IMR-90 (cell line): ENCODE results near the gene APPL2. TPM values are rescaled to one million over a fixed set of nuclear protein-coding genes. Genes with fewer than 3 reads are reported as not detected.

ENCODE experiments used
- ATAC-seq: fragments of 200-7000 bp; cut with Tn5 transposase; 2 replicates; pipeline ENCODE4 v1.9.1; 2020; ENCODE audit warnings: low read depth, mild to moderate bottlenecking, moderate library complexity
- BruUV-seq: library from RNA; stranded (reverse); fragments of 400-500 nt; replicated peaks from 2 replicates; lab custom pipeline; 2021; lab: Mats Ljungman, UMichigan
- CTCF ChIA-PET: fragments of 300-600 bp; formaldehyde crosslinking; extraction: SDS; loops from one replicate; lab custom pipeline; 2021; ENCODE audit warnings: antibody characterized with exemption; lab: Yijun Ruan, JAX
- POLR2A ChIA-PET: fragments of 300-600 bp; sonication (Branson Sonifier 250); formaldehyde crosslinking; loops from one replicate; lab custom pipeline; 2022; ENCODE audit warnings: antibody characterized with exemption; ENCODE audit not compliant: unreplicated experiment; lab: Charles Lee
- DNase-seq: peaks from one replicate; pipeline ENCODE4 v3.0.0; 2013
- H2AFZ ChIP-seq: replicated peaks from 2 replicates; pipeline ENCODE3; 2013; ENCODE audit warnings: low read length, mild to moderate bottlenecking; ENCODE audit not compliant: poor library complexity
- H2AK5ac ChIP-seq: 2 replicates; pipeline ENCODE4 v1.6.1; 2013; ENCODE audit warnings: low read depth, low read length, inconsistent platforms
- H2AK9ac ChIP-seq: replicated peaks from 2 replicates; pipeline ENCODE3; 2013; ENCODE audit warnings: mild to moderate bottlenecking, low read depth, low read length, moderate library complexity; ENCODE audit not compliant: poor library complexity
- H2BK120ac ChIP-seq: 2 replicates; pipeline ENCODE4 v1.6.1; 2013; ENCODE audit warnings: low read depth, low read length, inconsistent platforms
- H2BK15ac ChIP-seq: 3 replicates; pipeline ENCODE4 v1.6.1; 2013; ENCODE audit warnings: low read depth, low read length, inconsistent platforms
- H2BK20ac ChIP-seq: 2 replicates; pipeline ENCODE4 v1.6.1; 2013; ENCODE audit warnings: low read depth, mild to moderate bottlenecking, inconsistent platforms, low read length, moderate library complexity
- H2BK5ac ChIP-seq: 2 replicates; pipeline ENCODE4 v1.6.1; 2013; ENCODE audit warnings: mild to moderate bottlenecking, low read depth, low read length, inconsistent platforms; ENCODE audit not compliant: poor library complexity, severe bottlenecking
- H3K14ac ChIP-seq: replicated peaks from 2 replicates; pipeline ENCODE4 v1.6.1; 2013; ENCODE audit warnings: low read depth, low read length, inconsistent platforms
- H3K18ac ChIP-seq: 2 replicates; pipeline ENCODE4 v1.6.1; 2013; ENCODE audit warnings: low read depth, low read length, control low read depth
- H3K23ac ChIP-seq: 2 replicates; pipeline ENCODE4 v1.6.1; 2013; ENCODE audit warnings: low read depth, low read length, inconsistent platforms
- H3K27ac ChIP-seq: 2 replicates; pipeline ENCODE4 v1.5.1; 2013; ENCODE audit warnings: mild to moderate bottlenecking, control low read depth, low read length; ENCODE audit not compliant: insufficient read depth
- H3K27me3 ChIP-seq: 2 replicates; pipeline ENCODE4 v1.6.1; 2013; ENCODE audit warnings: low read length; ENCODE audit not compliant: control insufficient read depth, insufficient read depth
- H3K36me3 ChIP-seq: 2 replicates; pipeline ENCODE4 v1.6.1; 2013; ENCODE audit warnings: low read length, mixed read lengths; ENCODE audit not compliant: control insufficient read depth, insufficient read depth
- H3K4ac ChIP-seq: 2 replicates; pipeline ENCODE4 v1.6.1; 2013; ENCODE audit warnings: low read depth, low read length, inconsistent platforms
- H3K4me1 ChIP-seq: 2 replicates; pipeline ENCODE4 v1.6.1; 2013; ENCODE audit warnings: low read length, mixed read lengths; ENCODE audit not compliant: control insufficient read depth, insufficient read depth
- H3K4me2 ChIP-seq: 2 replicates; pipeline ENCODE4 v1.6.1; 2013; ENCODE audit warnings: low read depth, mild to moderate bottlenecking, control low read depth, low read length, moderate library complexity
- H3K4me3 ChIP-seq: 2 replicates; pipeline ENCODE4 v1.5.1; 2013; ENCODE audit warnings: low read depth, mild to moderate bottlenecking, control low read depth, low read length, moderate library complexity; ENCODE audit not compliant: insufficient read depth
- H3K56ac ChIP-seq: 2 replicates; pipeline ENCODE4 v1.6.1; 2013; ENCODE audit warnings: low read length, inconsistent platforms; ENCODE audit not compliant: insufficient read depth; ENCODE audit errors: extremely low read depth
- H3K79me1 ChIP-seq, 2 experiments: 2 replicates each; pipeline ENCODE4 v1.6.1; 2013; ENCODE audit warnings: low read length in 2 of 2, inconsistent platforms in 1 of 2, low read depth in 1 of 2
- H3K9ac ChIP-seq: 2 replicates; pipeline ENCODE4 v1.6.1; 2013; ENCODE audit warnings: low read depth, low read length, control low read depth
- H3K9me1 ChIP-seq: 2 replicates; pipeline ENCODE4 v1.6.1; 2013; ENCODE audit warnings: low read length, inconsistent platforms; ENCODE audit not compliant: insufficient read depth
- H3K9me3 ChIP-seq: 2 replicates; pipeline ENCODE4 v1.6.1; 2013; ENCODE audit warnings: low read length; ENCODE audit not compliant: control insufficient read depth, insufficient read depth
- H4K20me1 ChIP-seq: 2 replicates; pipeline ENCODE4 v1.6.1; 2013; ENCODE audit warnings: low read length, inconsistent platforms; ENCODE audit not compliant: insufficient read depth
- H4K5ac ChIP-seq: 2 replicates; pipeline ENCODE4 v1.6.1; 2013; ENCODE audit warnings: mild to moderate bottlenecking, low read depth, low read length, control low read depth
- H4K8ac ChIP-seq, 2 experiments: 2 replicates each; pipeline ENCODE4 v1.6.1; 2013; ENCODE audit warnings: low read depth in 2 of 2, low read length in 2 of 2, control low read depth in 1 of 2, inconsistent platforms in 1 of 2
- H4K91ac ChIP-seq: 2 replicates; pipeline ENCODE4 v1.6.1; 2013; ENCODE audit warnings: low read depth, low read length, inconsistent platforms; ENCODE audit not compliant: insufficient read depth
- BHLHE40 ChIP-seq: fragments of 150-350 bp; IDR thresholded peaks from 2 replicates; pipeline ENCODE4 v1.6.1; 2016; ENCODE audit warnings: mild to moderate bottlenecking, low read depth, low read length
- CEBPB ChIP-seq: IDR thresholded peaks from 2 replicates; pipeline ENCODE4 v1.6.1; 2012; ENCODE audit warnings: low read depth, low read length, improper control_type of control experiment
- CHD1 ChIP-seq: IDR thresholded peaks from 2 replicates; pipeline ENCODE4 v1.6.1; 2012; ENCODE audit warnings: low read depth, low read length, improper control_type of control experiment
- FOS ChIP-seq: fragments of 150-350 bp; IDR thresholded peaks from 2 replicates; pipeline ENCODE4 v1.6.1; 2016; ENCODE audit warnings: low read depth, low read length
- MAZ ChIP-seq: IDR thresholded peaks from 2 replicates; pipeline ENCODE4 v1.6.1; 2012; ENCODE audit warnings: low read depth, mild to moderate bottlenecking, low read length, improper control_type of control experiment, moderate library complexity, borderline replicate concordance
- MXI1 ChIP-seq: IDR thresholded peaks from 2 replicates; pipeline ENCODE4 v1.6.1; 2012; ENCODE audit warnings: low read depth, mild to moderate bottlenecking, low read length, moderate library complexity, borderline replicate concordance
- NFE2L2 ChIP-seq: fragments of 150-350 bp; IDR thresholded peaks from 2 replicates; pipeline ENCODE4 v1.6.1; 2016; ENCODE audit warnings: low read depth, mild to moderate bottlenecking, low read length
- POLR2A ChIP-seq: IDR thresholded peaks from 2 replicates; pipeline ENCODE4 v1.6.1; 2012; ENCODE audit warnings: mild to moderate bottlenecking, low read depth, low read length
- RAD21 ChIP-seq: IDR thresholded peaks from 2 replicates; pipeline ENCODE4 v1.6.1; 2012; ENCODE audit warnings: low read length, improper control_type of control experiment
- RCOR1 ChIP-seq: IDR thresholded peaks from 2 replicates; pipeline ENCODE4 v1.6.1; 2012; ENCODE audit warnings: mild to moderate bottlenecking, low read length, improper control_type of control experiment; ENCODE audit not compliant: insufficient replicate concordance
- RFX5 ChIP-seq: IDR thresholded peaks from 2 replicates; pipeline ENCODE4 v1.8.0; 2012; ENCODE audit warnings: low read depth, mild to moderate bottlenecking, low read length, moderate library complexity
- WGBS, 2 experiments: methylation state at CpG; one replicate each; pipeline versions ENCODE4 v1.1.5 to v1.1.7; 2013; ENCODE audit warnings: missing lambda C conversion rate in 2 of 2; ENCODE audit not compliant: insufficient read length in 1 of 2; ENCODE audit errors: extremely low coverage in 2 of 2; 5-methylcytosine and 5-hydroxymethylcytosine counted together
- dilution Hi-C: fragments of 300-500 bp; cut with HindIII; formaldehyde crosslinking; loops from one replicate; pipeline ENCODE4 v1.14.3; 2018; ENCODE audit warnings: low sequenced_read_pairs; ENCODE audit not compliant: unreplicated experiment
- in situ Hi-C: fragments of 300-500 bp; cut with MboI; formaldehyde crosslinking; loops from 3 replicates; pipeline ENCODE4 v1.14.3; 2019; ENCODE audit warnings: low sequenced_read_pairs, inconsistent platforms, mixed read lengths
- intact Hi-C: fragments of 100-400 bp; cut with micrococcal nuclease; formaldehyde crosslinking; loops from 2 replicates; pipeline ENCODE4 v1.10.0; 2022
- polyA plus RNA-seq, 3 experiments: library from polyadenylated mRNA; depleted of rRNA; stranded (reverse); fragments of >200 nt; gene quantifications; 2 replicates each; pipeline ENCODE4 v1.2.3, GENCODE V29; 2012; ENCODE audit warnings: low replicate concordance in 1 of 3
- total RNA-seq: library from RNA; depleted of rRNA; stranded (reverse); fragments of >200 nt; gene quantifications from 2 replicates; pipeline ENCODE4 v1.2.3, GENCODE V29; 2012
- TF ChIP-seq, protein P1 (sequence below): conservative IDR thresholded peaks from 2 replicates; pipeline ENCODE4 v1.5.1; 2012; ENCODE audit warnings: mild to moderate bottlenecking, low read depth, low read length, improper control_type of control experiment
- TF ChIP-seq, protein P2 (sequence below): fragments of 150-350 bp; IDR thresholded peaks from 2 replicates; pipeline ENCODE4 v1.6.1; 2016; ENCODE audit warnings: low read depth, mild to moderate bottlenecking, low read length, moderate library complexity, borderline replicate concordance

APPL2 gene
- total and polyA plus RNA-seq, 2 of the 4 experiments (the other 2 are of a cell fraction): 42.3 to 65.8 TPM

- ChIA-PET CTCF (no interaction called here), POLR2A (no interaction called here)
- no peak overlapping the region for H3K18ac ChIP-seq
- no peak for ATAC-seq
- peaks cover 10 to 16% of the 10 kb centered on the region in 2 experiments; a peak in 3 of 4 replicates for H3K79me1 ChIP-seq
- no peak for DNase-seq
- H3K9ac ChIP-seq: no peak overlapping the region
- H4K8ac ChIP-seq: no peak overlapping the region
- no peak overlapping the region for H3K14ac ChIP-seq
- no peak overlapping the region for H3K4me2 ChIP-seq
- no peak overlapping the region for H2AK9ac ChIP-seq
- no TSS peak for BruUV-seq
- no peak overlapping the region for H3K23ac ChIP-seq
- no peak overlapping the region for H2AFZ ChIP-seq
- intact Hi-C loops (no loop called here), dilution Hi-C loops (no loop called here), in situ Hi-C loops (no loop called here)
- H2BK15ac ChIP-seq: no peak overlapping the region
- H3K36me3 ChIP-seq: peaks cover 21% of the 10 kb centered on the region
- no peak overlapping the region for H3K56ac ChIP-seq
- no peak overlapping the region for H2AK5ac ChIP-seq
- no peak overlapping the region for H3K4me3 ChIP-seq
- no peaks in the 10 kb centered on the region for H3K9me3 ChIP-seq
- H3K27me3 ChIP-seq: no peaks in the 10 kb centered on the region
- H2BK120ac ChIP-seq: no peak overlapping the region
- peaks cover 7% of the 10 kb centered on the region for H3K9me1 ChIP-seq
- peaks cover 3% of the 10 kb centered on the region for H3K4me1 ChIP-seq
- no peak overlapping the region for H2BK5ac ChIP-seq
- no CpG with 5 or more reads among the region's 2 CpGs for WGBS, 2 experiments
- no peak overlapping the region for H4K5ac ChIP-seq
- TF ChIP-seq RCOR1 (no peak), CEBPB (no peak), POLR2A (no peak), RFX5 (no peak), FOS (no peak), CHD1 (no peak), BHLHE40 (no peak), NFE2L2 (no peak), RAD21 (no peak), MAZ (no peak), MXI1 (no peak)
- TF ChIP-seq, protein P1, sequence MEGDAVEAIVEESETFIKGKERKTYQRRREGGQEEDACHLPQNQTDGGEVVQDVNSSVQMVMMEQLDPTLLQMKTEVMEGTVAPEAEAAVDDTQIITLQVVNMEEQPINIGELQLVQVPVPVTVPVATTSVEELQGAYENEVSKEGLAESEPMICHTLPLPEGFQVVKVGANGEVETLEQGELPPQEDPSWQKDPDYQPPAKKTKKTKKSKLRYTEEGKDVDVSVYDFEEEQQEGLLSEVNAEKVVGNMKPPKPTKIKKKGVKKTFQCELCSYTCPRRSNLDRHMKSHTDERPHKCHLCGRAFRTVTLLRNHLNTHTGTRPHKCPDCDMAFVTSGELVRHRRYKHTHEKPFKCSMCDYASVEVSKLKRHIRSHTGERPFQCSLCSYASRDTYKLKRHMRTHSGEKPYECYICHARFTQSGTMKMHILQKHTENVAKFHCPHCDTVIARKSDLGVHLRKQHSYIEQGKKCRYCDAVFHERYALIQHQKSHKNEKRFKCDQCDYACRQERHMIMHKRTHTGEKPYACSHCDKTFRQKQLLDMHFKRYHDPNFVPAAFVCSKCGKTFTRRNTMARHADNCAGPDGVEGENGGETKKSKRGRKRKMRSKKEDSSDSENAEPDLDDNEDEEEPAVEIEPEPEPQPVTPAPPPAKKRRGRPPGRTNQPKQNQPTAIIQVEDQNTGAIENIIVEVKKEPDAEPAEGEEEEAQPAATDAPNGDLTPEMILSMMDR: no peak
- TF ChIP-seq, protein P2, sequence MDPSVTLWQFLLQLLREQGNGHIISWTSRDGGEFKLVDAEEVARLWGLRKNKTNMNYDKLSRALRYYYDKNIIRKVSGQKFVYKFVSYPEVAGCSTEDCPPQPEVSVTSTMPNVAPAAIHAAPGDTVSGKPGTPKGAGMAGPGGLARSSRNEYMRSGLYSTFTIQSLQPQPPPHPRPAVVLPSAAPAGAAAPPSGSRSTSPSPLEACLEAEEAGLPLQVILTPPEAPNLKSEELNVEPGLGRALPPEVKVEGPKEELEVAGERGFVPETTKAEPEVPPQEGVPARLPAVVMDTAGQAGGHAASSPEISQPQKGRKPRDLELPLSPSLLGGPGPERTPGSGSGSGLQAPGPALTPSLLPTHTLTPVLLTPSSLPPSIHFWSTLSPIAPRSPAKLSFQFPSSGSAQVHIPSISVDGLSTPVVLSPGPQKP: no peak
- peaks cover 9% of the 10 kb centered on the region; the same call in 1 of the 2 replicates for H4K20me1 ChIP-seq
- no peak overlapping the region for H4K91ac ChIP-seq
- H3K4ac ChIP-seq: no peak overlapping the region
- H3K27ac ChIP-seq: no peak overlapping the region
- H2BK20ac ChIP-seq: no peak overlapping the region
Observed at GRCh38 chr12:105138248-105138647, 97.7 kb downstream of the APPL2 start.
